WTC11 (cell line): ENCODE results near the gene STAB1. TPM values are rescaled to one million over a fixed set of nuclear protein-coding genes. Genes with fewer than 3 reads are reported as not detected.

Experiments used
- ATAC-seq: fragments of 200-7000 bp; cut with Tn5 transposase; 2 replicates; pipeline ENCODE4 v1.10.0; 2021; ENCODE audit warnings: mild to moderate bottlenecking, moderate library complexity
- CTCF ChIA-PET: fragments of 300-600 bp; sonication (Branson Sonifier 250); formaldehyde crosslinking; loops from one replicate; lab custom pipeline; 2021; ENCODE audit warnings: antibody characterized with exemption; lab: Charles Lee
- POLR2A ChIA-PET: fragments of 350-600 bp; sonication (Branson Sonifier 250); formaldehyde crosslinking; loops from one replicate; lab custom pipeline; 2021; ENCODE audit warnings: antibody characterized with exemption; lab: Charles Lee
- DNase-seq: peaks from one replicate; pipeline ENCODE4 v3.0.0; 2021; ENCODE audit warnings: low spot score
- H3K27ac Mint-ChIP-seq: 2 replicates; pipeline ENCODE4 v1.8.0; 2021; ENCODE audit warnings: mixed read lengths
- H3K27me3 Mint-ChIP-seq: 2 replicates; pipeline ENCODE4 v1.8.0; 2021; ENCODE audit warnings: low read depth, mild to moderate bottlenecking, moderate library complexity, mixed read lengths
- H3K36me3 Mint-ChIP-seq: 2 replicates; pipeline ENCODE4 v1.8.0; 2021; ENCODE audit warnings: mixed read lengths
- H3K4me1 Mint-ChIP-seq: 2 replicates; pipeline ENCODE4 v1.8.0; 2022; ENCODE audit warnings: mixed read lengths
- H3K4me3 Mint-ChIP-seq: 2 replicates; pipeline ENCODE4 v1.8.0; 2021; ENCODE audit warnings: mild to moderate bottlenecking, moderate library complexity, mixed read lengths
- H3K9me3 Mint-ChIP-seq: 2 replicates; pipeline ENCODE4 v1.8.0; 2021; ENCODE audit warnings: mixed read lengths
- ELF4 ChIP-seq: sonication (generic); formaldehyde crosslinking; IDR thresholded peaks from 2 replicates; pipeline ENCODE4 v1.8.1; 2022; ENCODE audit warnings: low read depth, mild to moderate bottlenecking, moderate library complexity, missing genetic modification reagents
- FOXJ3 ChIP-seq: sonication (generic); formaldehyde crosslinking; IDR thresholded peaks from 2 replicates; pipeline ENCODE4 v1.9.0; 2021; ENCODE audit warnings: missing genetic modification reagents, mild to moderate bottlenecking, borderline replicate concordance
- GRHL2 ChIP-seq: fragments of 250-450 bp; sonication (Bioruptor Pico); IDR thresholded peaks from 2 replicates; pipeline ENCODE4 v1.8.0; 2022; ENCODE audit warnings: mild to moderate bottlenecking, moderate library complexity; ENCODE audit not compliant: insufficient replicate concordance, severe bottlenecking
- IRF2 ChIP-seq: sonication (generic); formaldehyde crosslinking; IDR thresholded peaks from 2 replicates; pipeline ENCODE4 v1.8.0; 2022; ENCODE audit warnings: low read depth, missing genetic modification reagents, borderline replicate concordance
- NFATC4 ChIP-seq: fragments of 250-450 bp; sonication (Bioruptor Pico); IDR thresholded peaks from 2 replicates; pipeline ENCODE4 v1.9.0; 2021; ENCODE audit warnings: mild to moderate bottlenecking
- NFE2L1 ChIP-seq: sonication (generic); formaldehyde crosslinking; IDR thresholded peaks from 2 replicates; pipeline ENCODE4 v1.8.1; 2023; ENCODE audit warnings: missing genetic modification reagents
- TP53 ChIP-seq: sonication (generic); formaldehyde crosslinking; IDR thresholded peaks from 2 replicates; pipeline ENCODE4 v1.8.1; 2023; ENCODE audit warnings: mild to moderate bottlenecking, missing genetic modification reagents
- ZBTB21 ChIP-seq: sonication (generic); formaldehyde crosslinking; IDR thresholded peaks from 2 replicates; pipeline ENCODE4 v1.8.1; 2023; ENCODE audit warnings: mild to moderate bottlenecking, missing genetic modification reagents, borderline replicate concordance
- ZNF263 ChIP-seq: sonication (generic); formaldehyde crosslinking; IDR thresholded peaks from 2 replicates; pipeline ENCODE4 v1.8.1; 2022; ENCODE audit warnings: low read depth, mild to moderate bottlenecking, moderate library complexity, missing genetic modification reagents
- ZNF317 ChIP-seq: sonication (generic); formaldehyde crosslinking; IDR thresholded peaks from 2 replicates; pipeline ENCODE4 v1.8.1; 2023; ENCODE audit warnings: low read depth, mild to moderate bottlenecking, moderate library complexity, missing genetic modification reagents, borderline replicate concordance
- ZNF396 ChIP-seq: fragments of 250-450 bp; sonication (Bioruptor Pico); IDR thresholded peaks from 2 replicates; pipeline ENCODE4 v1.8.0; 2021; ENCODE audit warnings: mild to moderate bottlenecking, moderate library complexity, borderline replicate concordance
- ZNF416 ChIP-seq: fragments of 250-450 bp; sonication (Bioruptor Pico); IDR thresholded peaks from 2 replicates; pipeline ENCODE4 v1.9.0; 2021; ENCODE audit warnings: mild to moderate bottlenecking, inconsistent platforms
- total RNA-seq: library from RNA; stranded (reverse); gene quantifications from 3 replicates; pipeline ENCODE4 v1.2.3, GENCODE V29; 2021
- TF ChIP-seq, protein P1 (sequence below): sonication (generic); formaldehyde crosslinking; IDR thresholded peaks from 2 replicates; pipeline ENCODE4 v1.8.1; 2023; ENCODE audit warnings: mild to moderate bottlenecking, missing genetic modification reagents, moderate library complexity
- TF ChIP-seq, protein P2 (sequence below): fragments of 200-600 bp; IDR thresholded peaks from 2 replicates; pipeline ENCODE4 v1.8.0; 2022; ENCODE audit warnings: antibody characterized with exemption
- TF ChIP-seq, protein P3 (sequence below): sonication (generic); formaldehyde crosslinking; IDR thresholded peaks from 2 replicates; pipeline ENCODE4 v1.8.0; 2022; ENCODE audit warnings: missing genetic modification reagents
- TF ChIP-seq, protein P4 (sequence below): sonication (generic); formaldehyde crosslinking; IDR thresholded peaks from 2 replicates; pipeline ENCODE4 v1.8.0; 2022; ENCODE audit warnings: mild to moderate bottlenecking, missing genetic modification reagents
- TF ChIP-seq, protein P5 (sequence below): sonication (generic); formaldehyde crosslinking; conservative IDR thresholded peaks from 2 replicates; pipeline ENCODE4 v1.8.1; 2022; ENCODE audit warnings: mild to moderate bottlenecking, missing genetic modification reagents
- TF ChIP-seq, protein P6 (sequence below): sonication (generic); formaldehyde crosslinking; IDR thresholded peaks from 2 replicates; pipeline ENCODE4 v1.8.1; 2022; ENCODE audit warnings: low read depth, missing genetic modification reagents, borderline replicate concordance
- TF ChIP-seq, protein P7 (sequence below): fragments of 250-450 bp; sonication (Bioruptor Pico); conservative IDR thresholded peaks from 2 replicates; pipeline ENCODE4 v1.9.0; 2021; ENCODE audit warnings: mild to moderate bottlenecking

STAB1 gene
- total RNA-seq, 1 experiment from 2014 or later = 1.9 TPM

DNA sequence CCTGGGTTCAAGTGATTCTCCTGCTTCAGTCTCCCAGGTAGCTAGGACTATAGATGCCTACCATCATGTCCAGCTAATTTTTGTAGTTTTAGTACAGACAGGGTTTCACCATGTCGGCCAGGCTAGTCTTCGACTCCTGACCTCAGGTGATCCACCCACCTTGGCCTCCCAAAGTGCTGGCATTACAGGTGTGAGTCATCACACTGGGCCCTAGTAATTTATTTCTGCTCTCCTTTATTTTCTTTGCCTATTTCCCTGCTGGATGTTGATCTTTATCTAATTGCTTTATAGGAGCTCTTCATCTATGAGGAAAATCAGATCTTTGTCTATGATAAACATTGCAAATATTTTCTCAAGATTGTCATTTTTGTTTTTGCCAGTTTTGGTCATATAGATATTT, 72.9 kb downstream of the STAB1 start (continued):
- TF ChIP-seq, protein P1, sequence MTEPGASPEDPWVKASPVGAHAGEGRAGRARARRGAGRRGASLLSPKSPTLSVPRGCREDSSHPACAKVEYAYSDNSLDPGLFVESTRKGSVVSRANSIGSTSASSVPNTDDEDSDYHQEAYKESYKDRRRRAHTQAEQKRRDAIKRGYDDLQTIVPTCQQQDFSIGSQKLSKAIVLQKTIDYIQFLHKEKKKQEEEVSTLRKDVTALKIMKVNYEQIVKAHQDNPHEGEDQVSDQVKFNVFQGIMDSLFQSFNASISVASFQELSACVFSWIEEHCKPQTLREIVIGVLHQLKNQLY (CRISPR knock-in tag) = no peak
- no peak for TF ChIP-seq ZNF396 (CRISPR knock-in tag)
- TF ChIP-seq ELF4 (CRISPR knock-in tag) = no peak
- TF ChIP-seq NFE2L1 (CRISPR knock-in tag) = no peak
- no peak for TF ChIP-seq GRHL2 (CRISPR knock-in tag)
- TF ChIP-seq FOXJ3 = no peak
- TF ChIP-seq ZBTB21 = no peak
- TF ChIP-seq, protein P2, sequence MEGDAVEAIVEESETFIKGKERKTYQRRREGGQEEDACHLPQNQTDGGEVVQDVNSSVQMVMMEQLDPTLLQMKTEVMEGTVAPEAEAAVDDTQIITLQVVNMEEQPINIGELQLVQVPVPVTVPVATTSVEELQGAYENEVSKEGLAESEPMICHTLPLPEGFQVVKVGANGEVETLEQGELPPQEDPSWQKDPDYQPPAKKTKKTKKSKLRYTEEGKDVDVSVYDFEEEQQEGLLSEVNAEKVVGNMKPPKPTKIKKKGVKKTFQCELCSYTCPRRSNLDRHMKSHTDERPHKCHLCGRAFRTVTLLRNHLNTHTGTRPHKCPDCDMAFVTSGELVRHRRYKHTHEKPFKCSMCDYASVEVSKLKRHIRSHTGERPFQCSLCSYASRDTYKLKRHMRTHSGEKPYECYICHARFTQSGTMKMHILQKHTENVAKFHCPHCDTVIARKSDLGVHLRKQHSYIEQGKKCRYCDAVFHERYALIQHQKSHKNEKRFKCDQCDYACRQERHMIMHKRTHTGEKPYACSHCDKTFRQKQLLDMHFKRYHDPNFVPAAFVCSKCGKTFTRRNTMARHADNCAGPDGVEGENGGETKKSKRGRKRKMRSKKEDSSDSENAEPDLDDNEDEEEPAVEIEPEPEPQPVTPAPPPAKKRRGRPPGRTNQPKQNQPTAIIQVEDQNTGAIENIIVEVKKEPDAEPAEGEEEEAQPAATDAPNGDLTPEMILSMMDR = no peak
- TF ChIP-seq IRF2 = no peak
- no peak for TF ChIP-seq ZNF317 (CRISPR knock-in tag)
- TF ChIP-seq, protein P3, sequence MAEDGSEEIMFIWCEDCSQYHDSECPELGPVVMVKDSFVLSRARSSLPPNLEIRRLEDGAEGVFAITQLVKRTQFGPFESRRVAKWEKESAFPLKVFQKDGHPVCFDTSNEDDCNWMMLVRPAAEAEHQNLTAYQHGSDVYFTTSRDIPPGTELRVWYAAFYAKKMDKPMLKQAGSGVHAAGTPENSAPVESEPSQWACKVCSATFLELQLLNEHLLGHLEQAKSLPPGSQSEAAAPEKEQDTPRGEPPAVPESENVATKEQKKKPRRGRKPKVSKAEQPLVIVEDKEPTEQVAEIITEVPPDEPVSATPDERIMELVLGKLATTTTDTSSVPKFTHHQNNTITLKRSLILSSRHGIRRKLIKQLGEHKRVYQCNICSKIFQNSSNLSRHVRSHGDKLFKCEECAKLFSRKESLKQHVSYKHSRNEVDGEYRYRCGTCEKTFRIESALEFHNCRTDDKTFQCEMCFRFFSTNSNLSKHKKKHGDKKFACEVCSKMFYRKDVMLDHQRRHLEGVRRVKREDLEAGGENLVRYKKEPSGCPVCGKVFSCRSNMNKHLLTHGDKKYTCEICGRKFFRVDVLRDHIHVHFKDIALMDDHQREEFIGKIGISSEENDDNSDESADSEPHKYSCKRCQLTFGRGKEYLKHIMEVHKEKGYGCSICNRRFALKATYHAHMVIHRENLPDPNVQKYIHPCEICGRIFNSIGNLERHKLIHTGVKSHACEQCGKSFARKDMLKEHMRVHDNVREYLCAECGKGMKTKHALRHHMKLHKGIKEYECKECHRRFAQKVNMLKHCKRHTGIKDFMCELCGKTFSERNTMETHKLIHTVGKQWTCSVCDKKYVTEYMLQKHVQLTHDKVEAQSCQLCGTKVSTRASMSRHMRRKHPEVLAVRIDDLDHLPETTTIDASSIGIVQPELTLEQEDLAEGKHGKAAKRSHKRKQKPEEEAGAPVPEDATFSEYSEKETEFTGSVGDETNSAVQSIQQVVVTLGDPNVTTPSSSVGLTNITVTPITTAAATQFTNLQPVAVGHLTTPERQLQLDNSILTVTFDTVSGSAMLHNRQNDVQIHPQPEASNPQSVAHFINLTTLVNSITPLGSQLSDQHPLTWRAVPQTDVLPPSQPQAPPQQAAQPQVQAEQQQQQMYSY (CRISPR knock-in tag) = no peak
- no peak for TF ChIP-seq NFATC4 (CRISPR knock-in tag)
- TF ChIP-seq TP53 = no peak

DNA sequence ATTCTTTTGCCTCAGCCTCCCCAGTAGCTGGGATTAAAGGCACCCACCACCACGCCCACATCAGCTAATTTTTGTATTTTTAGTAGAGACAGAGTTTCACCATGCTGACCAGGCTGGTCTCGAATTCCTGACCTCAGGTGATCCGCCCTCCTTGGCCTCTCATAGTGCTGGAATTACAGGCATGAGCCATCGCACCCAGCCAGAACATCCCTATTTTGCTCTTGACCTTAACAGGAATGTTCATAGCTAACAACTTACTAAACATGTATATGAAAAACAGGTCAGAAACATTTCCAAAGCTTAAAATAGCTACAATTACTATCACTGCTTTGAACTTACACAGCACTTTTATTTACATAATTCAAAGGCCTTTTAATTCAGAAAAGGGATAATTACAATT, 74.9 kb downstream of the STAB1 start:
- CTCF ChIA-PET = interaction anchor here (0.8 kb wide), 1 partner anchor 250 kb away, joined by 3 read pairs; no protein-coding TSS in a partner anchor
- ATAC-seq = no peak
- DNase-seq = no peak
- H3K36me3 Mint-ChIP-seq = peaks cover 3% of the 10 kb centered on the region
- no peaks in the 10 kb centered on the region for H3K4me1 Mint-ChIP-seq
- H3K27ac Mint-ChIP-seq = no peak overlapping the region
- POLR2A ChIA-PET = no interaction called here
- no peaks in the 10 kb centered on the region for H3K27me3 Mint-ChIP-seq
- no peaks in the 10 kb centered on the region for H3K9me3 Mint-ChIP-seq
- H3K4me3 Mint-ChIP-seq = no peak overlapping the region
- TF ChIP-seq, protein P4, sequence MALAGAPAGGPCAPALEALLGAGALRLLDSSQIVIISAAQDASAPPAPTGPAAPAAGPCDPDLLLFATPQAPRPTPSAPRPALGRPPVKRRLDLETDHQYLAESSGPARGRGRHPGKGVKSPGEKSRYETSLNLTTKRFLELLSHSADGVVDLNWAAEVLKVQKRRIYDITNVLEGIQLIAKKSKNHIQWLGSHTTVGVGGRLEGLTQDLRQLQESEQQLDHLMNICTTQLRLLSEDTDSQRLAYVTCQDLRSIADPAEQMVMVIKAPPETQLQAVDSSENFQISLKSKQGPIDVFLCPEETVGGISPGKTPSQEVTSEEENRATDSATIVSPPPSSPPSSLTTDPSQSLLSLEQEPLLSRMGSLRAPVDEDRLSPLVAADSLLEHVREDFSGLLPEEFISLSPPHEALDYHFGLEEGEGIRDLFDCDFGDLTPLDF (CRISPR knock-in tag) = no peak
- TF ChIP-seq, protein P3 (CRISPR knock-in tag) = no peak
- TF ChIP-seq, protein P2 = no peak
- TF ChIP-seq, protein P5, sequence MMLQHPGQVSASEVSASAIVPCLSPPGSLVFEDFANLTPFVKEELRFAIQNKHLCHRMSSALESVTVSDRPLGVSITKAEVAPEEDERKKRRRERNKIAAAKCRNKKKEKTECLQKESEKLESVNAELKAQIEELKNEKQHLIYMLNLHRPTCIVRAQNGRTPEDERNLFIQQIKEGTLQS = no peak
- TF ChIP-seq ZNF263 (CRISPR knock-in tag) (no peak), ZNF416 (CRISPR knock-in tag) (no peak)
- TF ChIP-seq, protein P6, sequence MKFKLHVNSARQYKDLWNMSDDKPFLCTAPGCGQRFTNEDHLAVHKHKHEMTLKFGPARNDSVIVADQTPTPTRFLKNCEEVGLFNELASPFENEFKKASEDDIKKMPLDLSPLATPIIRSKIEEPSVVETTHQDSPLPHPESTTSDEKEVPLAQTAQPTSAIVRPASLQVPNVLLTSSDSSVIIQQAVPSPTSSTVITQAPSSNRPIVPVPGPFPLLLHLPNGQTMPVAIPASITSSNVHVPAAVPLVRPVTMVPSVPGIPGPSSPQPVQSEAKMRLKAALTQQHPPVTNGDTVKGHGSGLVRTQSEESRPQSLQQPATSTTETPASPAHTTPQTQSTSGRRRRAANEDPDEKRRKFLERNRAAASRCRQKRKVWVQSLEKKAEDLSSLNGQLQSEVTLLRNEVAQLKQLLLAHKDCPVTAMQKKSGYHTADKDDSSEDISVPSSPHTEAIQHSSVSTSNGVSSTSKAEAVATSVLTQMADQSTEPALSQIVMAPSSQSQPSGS = no peak
- TF ChIP-seq, protein P7, sequence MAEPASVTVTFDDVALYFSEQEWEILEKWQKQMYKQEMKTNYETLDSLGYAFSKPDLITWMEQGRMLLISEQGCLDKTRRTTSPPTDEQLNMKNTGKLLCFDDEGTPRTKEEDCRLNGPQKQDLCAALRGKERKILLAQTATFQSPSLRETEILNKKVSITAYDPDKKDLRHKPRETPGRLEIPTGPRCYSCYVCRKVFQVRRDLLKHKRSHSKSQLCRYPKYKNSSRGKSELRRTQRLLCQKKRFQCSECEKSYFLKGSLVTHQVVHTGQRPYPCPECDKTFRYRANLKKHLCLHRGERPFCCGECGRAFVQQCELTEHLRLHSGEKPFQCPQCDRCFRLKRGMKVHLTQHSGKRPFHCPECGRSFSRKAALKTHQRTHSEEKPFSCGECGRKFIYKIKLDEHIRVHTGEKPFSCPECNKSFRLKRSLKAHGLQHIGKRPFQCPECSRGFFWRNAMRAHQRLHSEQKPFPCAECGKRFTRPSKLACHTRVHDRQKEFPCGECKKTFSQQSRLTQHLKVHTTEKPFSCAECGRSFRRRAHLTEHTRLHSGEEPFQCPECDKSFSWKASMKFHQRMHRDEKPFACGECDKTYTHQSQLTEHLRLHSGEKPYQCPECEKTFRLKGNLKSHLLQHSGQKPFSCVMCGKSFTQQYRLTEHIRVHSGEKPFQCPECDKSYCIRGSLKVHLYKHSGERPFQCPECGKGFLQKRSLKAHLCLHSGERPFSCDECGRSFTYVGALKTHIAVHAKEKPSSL (CRISPR knock-in tag) = no peak
